ENCODE data around the gene LIM2.

The LIM2 gene

DNA sequence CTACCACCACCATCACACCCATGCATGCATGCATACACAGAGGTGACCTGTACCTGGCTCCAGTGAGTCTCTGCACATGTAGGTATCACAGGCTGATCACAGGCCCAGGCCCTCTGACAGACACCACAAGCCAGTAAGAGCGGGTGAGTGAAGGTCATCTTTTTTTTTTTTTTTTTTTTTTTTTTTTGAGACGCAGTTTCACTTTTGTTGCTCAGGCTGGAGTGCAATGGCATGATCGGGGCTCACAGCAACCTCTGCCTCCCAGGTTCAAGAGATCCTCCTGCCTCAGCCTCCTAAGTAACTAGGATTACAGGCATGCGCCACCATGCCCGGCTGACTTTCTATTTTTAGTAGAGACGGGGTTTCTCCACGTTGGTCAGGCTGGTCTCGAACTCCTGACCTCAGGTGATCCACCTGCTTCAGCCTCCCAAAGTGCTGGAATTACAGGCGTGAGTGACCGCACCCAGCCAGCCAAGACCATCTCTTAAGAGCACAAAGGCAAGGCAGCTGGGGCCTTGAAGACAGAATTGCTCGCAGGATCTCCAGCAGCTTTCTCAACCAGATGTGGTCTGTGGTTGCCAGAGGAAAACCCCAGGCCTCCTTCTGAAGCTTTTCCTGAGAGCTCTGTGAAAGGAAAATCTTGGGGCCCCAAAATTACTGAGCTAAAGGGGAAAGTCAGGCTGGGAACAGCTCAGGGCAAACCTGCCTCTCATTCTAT is 12.1 kb downstream of the LIM2 start:
- DNase-seq, result no peak
- Mint-ChIP-seq H3K4me3 (no peak overlapping the region), H3K36me3 (ENCODE audit: low read depth) (no peaks in the 10 kb centered on the region), H3K27me3 (ENCODE audit: low read depth, poor library complexity) (peaks cover 12% of the 10 kb centered on the region), H3K27ac (no peak overlapping the region), H3K4me1 (peaks cover 33% of the 10 kb centered on the region), H3K9me3 (peaks cover 5% of the 10 kb centered on the region)
- TF ChIP-seq, protein P1, sequence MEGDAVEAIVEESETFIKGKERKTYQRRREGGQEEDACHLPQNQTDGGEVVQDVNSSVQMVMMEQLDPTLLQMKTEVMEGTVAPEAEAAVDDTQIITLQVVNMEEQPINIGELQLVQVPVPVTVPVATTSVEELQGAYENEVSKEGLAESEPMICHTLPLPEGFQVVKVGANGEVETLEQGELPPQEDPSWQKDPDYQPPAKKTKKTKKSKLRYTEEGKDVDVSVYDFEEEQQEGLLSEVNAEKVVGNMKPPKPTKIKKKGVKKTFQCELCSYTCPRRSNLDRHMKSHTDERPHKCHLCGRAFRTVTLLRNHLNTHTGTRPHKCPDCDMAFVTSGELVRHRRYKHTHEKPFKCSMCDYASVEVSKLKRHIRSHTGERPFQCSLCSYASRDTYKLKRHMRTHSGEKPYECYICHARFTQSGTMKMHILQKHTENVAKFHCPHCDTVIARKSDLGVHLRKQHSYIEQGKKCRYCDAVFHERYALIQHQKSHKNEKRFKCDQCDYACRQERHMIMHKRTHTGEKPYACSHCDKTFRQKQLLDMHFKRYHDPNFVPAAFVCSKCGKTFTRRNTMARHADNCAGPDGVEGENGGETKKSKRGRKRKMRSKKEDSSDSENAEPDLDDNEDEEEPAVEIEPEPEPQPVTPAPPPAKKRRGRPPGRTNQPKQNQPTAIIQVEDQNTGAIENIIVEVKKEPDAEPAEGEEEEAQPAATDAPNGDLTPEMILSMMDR (IDR thresholded peaks at IDR 0.05), result no peak

DNA sequence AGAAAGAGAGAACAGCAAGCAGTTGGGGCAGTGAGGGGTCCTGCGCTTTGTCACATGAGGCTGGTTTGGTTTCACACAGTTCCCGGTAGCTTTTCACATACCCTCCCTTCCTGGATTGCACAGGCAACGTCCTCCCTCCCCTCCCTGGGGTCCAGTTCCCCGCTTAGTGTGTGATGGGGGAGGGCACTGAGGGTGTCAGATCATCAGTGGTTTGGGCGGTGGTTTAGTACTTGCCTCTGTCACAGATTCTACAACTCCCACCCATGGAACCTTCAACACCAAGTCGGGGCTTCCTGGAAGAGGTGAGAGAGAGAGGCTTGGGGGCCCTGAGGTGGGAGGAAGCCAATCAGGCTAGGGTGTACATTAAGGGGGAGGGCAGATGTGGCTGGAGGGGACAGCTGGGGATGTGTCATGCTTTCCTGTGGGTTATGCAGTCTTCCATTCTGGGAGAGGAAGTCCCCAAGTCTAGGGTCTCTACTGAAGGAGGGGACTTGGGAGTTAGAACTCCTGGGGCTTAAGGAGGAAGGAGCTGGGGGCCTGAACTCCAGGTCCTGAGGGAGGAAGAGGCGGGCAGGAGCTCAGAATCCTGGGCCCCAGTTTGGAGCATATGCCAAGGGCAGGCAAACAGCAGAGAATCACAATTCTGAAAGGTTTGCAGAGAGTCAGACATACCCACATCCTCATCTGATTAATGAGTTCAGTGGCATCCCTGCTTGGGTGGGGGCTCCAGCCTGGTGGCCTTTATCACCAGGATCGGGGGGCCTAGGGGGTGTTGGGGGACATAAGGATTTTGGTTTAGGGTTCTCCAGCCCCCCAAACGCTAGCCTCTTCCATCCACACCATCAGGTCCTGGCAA is 14.9 kb downstream of the LIM2 start, which contains the start of gene NKG7:
Gene NKG7, minus strand, starts transcription at position 6 of the 856 bp plus-strand sequence. CDS start 119 bp downstream, outside the sequence.
- Mint-ChIP-seq H3K27ac (peak within 1 kb of the TSS; percentile 81), H3K4me1 (peaks cover 46% of the 10 kb centered on the region), H3K27me3 (ENCODE audit: low read depth, poor library complexity) (peaks cover 12% of the 10 kb centered on the region), H3K36me3 (ENCODE audit: low read depth) (no peaks in the 10 kb centered on the region), H3K9me3 (no peaks in the 10 kb centered on the region), H3K4me3 (peak within 1 kb of the TSS; percentile 40)
- no peak for DNase-seq
- TF ChIP-seq, protein P1 (IDR thresholded peaks at IDR 0.05), result no peak

DNA sequence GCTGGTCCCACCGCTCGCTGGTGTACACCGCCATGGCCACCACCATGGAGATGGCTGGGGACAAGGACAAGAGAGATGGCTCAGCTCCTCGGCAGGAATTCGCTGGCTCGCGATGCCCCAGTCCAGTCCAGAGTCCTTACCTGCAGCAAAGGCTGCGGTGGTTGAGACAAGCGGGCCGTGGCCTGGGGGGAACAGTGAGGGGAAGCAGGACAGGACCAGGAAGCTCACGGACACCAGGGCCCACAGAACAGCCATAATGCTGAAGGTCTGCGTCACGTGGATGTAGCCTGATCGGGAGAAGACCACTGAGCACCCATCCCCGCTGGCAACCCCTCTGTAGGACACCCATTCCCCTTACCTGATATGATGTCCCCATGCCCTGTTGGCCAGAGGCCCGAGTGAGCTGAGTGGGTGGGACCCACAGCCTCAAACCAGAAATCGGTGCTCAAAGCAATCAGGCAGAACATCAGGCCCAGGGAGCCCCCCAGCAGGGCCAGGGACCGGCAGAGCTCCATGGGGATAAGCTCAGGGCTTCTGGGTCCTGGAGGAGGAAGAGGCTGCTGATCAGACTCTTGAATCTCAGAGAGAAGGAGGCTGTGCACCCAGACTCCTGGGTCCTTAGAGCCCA is 15.6 kb downstream of the LIM2 start:
- H3K9me3 Mint-ChIP-seq, result no peaks in the 10 kb centered on the region
- H3K27ac Mint-ChIP-seq, result peak overlapping the region; percentile 81
- H3K4me3 Mint-ChIP-seq, result no peak overlapping the region
- DNase-seq, result no peak
- TF ChIP-seq, protein P1 (IDR thresholded peaks at IDR 0.05), result no peak
- H3K36me3 Mint-ChIP-seq (ENCODE audit: low read depth), result no peaks in the 10 kb centered on the region
- peaks cover 46% of the 10 kb centered on the region for H3K4me1 Mint-ChIP-seq
- peaks cover 12% of the 10 kb centered on the region for H3K27me3 Mint-ChIP-seq (ENCODE audit: low read depth, poor library complexity)

DNA sequence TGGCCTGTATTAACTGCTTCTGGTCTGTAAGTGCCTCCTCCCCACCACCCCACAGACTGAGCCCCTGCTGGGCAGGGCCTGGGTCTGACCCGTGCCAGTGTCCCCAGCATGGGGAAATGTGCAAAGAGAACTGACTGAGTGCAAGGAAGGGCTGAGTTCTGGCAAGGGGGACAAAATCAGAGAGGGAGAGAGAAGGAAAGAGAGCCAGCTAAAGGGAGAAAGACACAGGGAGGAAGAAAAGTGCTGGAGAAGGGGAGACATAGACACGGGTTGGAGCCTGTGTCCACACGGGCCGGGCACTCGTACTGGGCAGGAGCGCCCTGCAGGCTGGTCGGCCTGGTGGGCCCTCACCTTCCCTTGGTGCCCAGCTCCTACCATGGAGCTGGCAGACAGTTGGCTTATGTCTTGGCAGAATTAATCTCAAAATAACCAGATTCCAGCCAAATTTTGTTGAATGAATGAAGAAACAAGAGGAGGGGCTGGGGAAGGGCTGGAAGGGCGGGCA is 16.5 kb downstream of the LIM2 start:
- no peak overlapping the region for H3K4me3 Mint-ChIP-seq
- peak overlapping the region; percentile 57 for H3K27ac Mint-ChIP-seq
- H3K4me1 Mint-ChIP-seq, result peaks cover 46% of the 10 kb centered on the region
- H3K36me3 Mint-ChIP-seq (ENCODE audit: low read depth), result no peaks in the 10 kb centered on the region
- TF ChIP-seq, protein P1 (IDR thresholded peaks at IDR 0.05), result no peak
- no peaks in the 10 kb centered on the region for H3K9me3 Mint-ChIP-seq
- H3K27me3 Mint-ChIP-seq (ENCODE audit: low read depth, poor library complexity), result peaks cover 12% of the 10 kb centered on the region
- no peak for DNase-seq

DNA sequence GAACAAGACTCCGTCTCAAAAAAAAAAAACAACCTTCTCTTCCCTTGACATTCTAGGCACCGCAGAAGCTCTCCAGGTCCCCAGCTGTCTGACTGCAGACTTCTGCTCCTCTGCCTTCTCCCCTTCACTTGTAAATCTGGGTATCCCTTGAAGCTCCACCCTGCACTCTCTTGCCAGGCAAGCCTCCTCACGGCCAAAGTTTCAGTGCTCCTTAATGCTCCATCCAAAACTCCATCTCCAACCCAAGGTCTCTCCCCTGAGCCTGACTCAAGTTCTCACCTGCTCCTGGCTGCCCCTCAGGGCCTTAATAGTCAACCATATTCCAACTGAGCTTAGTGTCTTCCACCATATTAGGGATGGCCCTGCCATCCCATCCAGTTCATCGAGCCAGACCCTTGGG is 17.5 kb downstream of the LIM2 start:
- no peak overlapping the region for H3K27ac Mint-ChIP-seq
- peaks cover 52% of the 10 kb centered on the region for H3K4me1 Mint-ChIP-seq
- DNase-seq, result no peak
- H3K27me3 Mint-ChIP-seq (ENCODE audit: low read depth, poor library complexity), result peaks cover 12% of the 10 kb centered on the region
- TF ChIP-seq, protein P1 (IDR thresholded peaks at IDR 0.05), result no peak
- H3K9me3 Mint-ChIP-seq, result no peaks in the 10 kb centered on the region
- peak overlapping the region; percentile 16 for H3K4me3 Mint-ChIP-seq
- H3K36me3 Mint-ChIP-seq (ENCODE audit: low read depth), result no peaks in the 10 kb centered on the region
